ENCODE measurements around the gene SLC27A2.

GRCh38 chr15:50222181-50222580 is 40.2 kb downstream of the SLC27A2 start:
- TF ChIP-seq CTCF (conservative IDR thresholded peaks at IDR 0.05 in 1 of 2, IDR thresholded peaks at IDR 0.05 in 1 of 2; ENCODE audit: extremely low read depth in 1 of 2, insufficient read depth in 1 of 2, low read depth in 1 of 2, low read length in 2 of 2) (no peak), EZH2 (IDR thresholded peaks at IDR 0.05; ENCODE audit: borderline replicate concordance, low read length) (no peak)
